ENCODE results near the gene TRAP1.
A peak's percentile ranks its signal among the peaks of the same experiment; 100 is the strongest.

The TRAP1 gene

GRCh38 chr16:3618769-3619141, 98.6 kb downstream of the TRAP1 start:
- no peaks in the 10 kb centered on the region for H3K9me2 ChIP-seq (replicated peaks; ENCODE audit: insufficient read depth, low read length)
- H3K27me3 ChIP-seq (ENCODE audit: low read length): no peaks in the 10 kb centered on the region
- H3K9ac ChIP-seq (ENCODE audit: low read length): peak overlapping the region; percentile 66
- peak overlapping the region; percentile 14 for H3K4me3 ChIP-seq (ENCODE audit: insufficient read depth, low read length, poor library complexity, severe bottlenecking)
- TF ChIP-seq CTCF (IDR thresholded peaks at IDR 0.05; ENCODE audit: insufficient read depth, low read length, poor library complexity, severe bottlenecking): no peak
- TF ChIP-seq EZH2phosphoT487 (conservative IDR thresholded peaks at IDR 0.05; ENCODE audit: low read length): no peak
- peaks cover 81% of the 10 kb centered on the region for H3K79me2 ChIP-seq (ENCODE audit: insufficient read depth, low read length)
- no peak overlapping the region for H2AFZ ChIP-seq (ENCODE audit: low read depth, low read length, severe bottlenecking)
- H3K36me3 ChIP-seq (ENCODE audit: low read length): peaks cover 12% of the 10 kb centered on the region
- no peaks in the 10 kb centered on the region for H3K9me3 ChIP-seq (ENCODE audit: insufficient read depth, low read length)
- peak overlapping the region; percentile 96 for H3K4me2 ChIP-seq (ENCODE audit: low read depth, low read length, poor library complexity, severe bottlenecking)
- peaks cover 94% of the 10 kb centered on the region for H3F3A ChIP-seq (ENCODE audit: insufficient read depth)
- H4K20me1 ChIP-seq (ENCODE audit: low read depth, low read length): no peaks in the 10 kb centered on the region
- peak overlapping the region; percentile 99 for H3K27ac ChIP-seq (ENCODE audit: low read depth, low read length)

- no peak for TF ChIP-seq CTCF (IDR thresholded peaks at IDR 0.05; ENCODE audit: insufficient read depth, low read length, poor library complexity, severe bottlenecking)
- TF ChIP-seq EZH2phosphoT487 (conservative IDR thresholded peaks at IDR 0.05; ENCODE audit: low read length): no peak
Measured at GRCh38 chr16:3612510-3613466, 104.5 kb downstream of the TRAP1 start.

GRCh38 chr16:3611146-3611975, 106.0 kb downstream of the TRAP1 start, which contains the start of gene SLX4:
TSS of gene SLX4 (minus strand) at chr16:3611606. CDS start at chr16:3608964, 2,642 bp downstream.
- peaks cover 62% of the 10 kb centered on the region for H3F3A ChIP-seq (ENCODE audit: insufficient read depth)
- peaks cover 10% of the 10 kb centered on the region for H3K36me3 ChIP-seq (ENCODE audit: low read length)
- H4K20me1 ChIP-seq (ENCODE audit: low read depth, low read length): no peaks in the 10 kb centered on the region
- H3K9ac ChIP-seq (ENCODE audit: low read length): peak within 1 kb of the TSS; percentile 100
- H3K79me2 ChIP-seq (ENCODE audit: insufficient read depth, low read length): peaks cover 81% of the 10 kb centered on the region
- peak within 1 kb of the TSS; percentile 99 for H3K27ac ChIP-seq (ENCODE audit: low read depth, low read length)
- no peaks in the 10 kb centered on the region for H3K9me2 ChIP-seq (replicated peaks; ENCODE audit: insufficient read depth, low read length)
- H3K9me3 ChIP-seq (ENCODE audit: insufficient read depth, low read length): no peaks in the 10 kb centered on the region
- H3K4me3 ChIP-seq (ENCODE audit: insufficient read depth, low read length, poor library complexity, severe bottlenecking): peak within 1 kb of the TSS; percentile 94
- no peaks in the 10 kb centered on the region for H3K27me3 ChIP-seq (ENCODE audit: low read length)
- H2AFZ ChIP-seq (ENCODE audit: low read depth, low read length, severe bottlenecking): no peak within 1 kb of the TSS
- TF ChIP-seq EZH2phosphoT487 (conservative IDR thresholded peaks at IDR 0.05; ENCODE audit: low read length): no peak
- no peak for TF ChIP-seq CTCF (IDR thresholded peaks at IDR 0.05; ENCODE audit: insufficient read depth, low read length, poor library complexity, severe bottlenecking)
- peak within 1 kb of the TSS; percentile 91 for H3K4me2 ChIP-seq (ENCODE audit: low read depth, low read length, poor library complexity, severe bottlenecking)

More at GRCh38 chr16:3612510-3613466, 104.5 kb downstream of the TRAP1 start:
- no peaks in the 10 kb centered on the region for H3K27me3 ChIP-seq (ENCODE audit: low read length)
- H3K9ac ChIP-seq (ENCODE audit: low read length): peak overlapping the region; percentile 100
- peaks cover 66% of the 10 kb centered on the region for H3F3A ChIP-seq (ENCODE audit: insufficient read depth)
- no peaks in the 10 kb centered on the region for H4K20me1 ChIP-seq (ENCODE audit: low read depth, low read length)
- H3K79me2 ChIP-seq (ENCODE audit: insufficient read depth, low read length): peaks cover 92% of the 10 kb centered on the region
- H3K36me3 ChIP-seq (ENCODE audit: low read length): peaks cover 16% of the 10 kb centered on the region
- no peak overlapping the region for H2AFZ ChIP-seq (ENCODE audit: low read depth, low read length, severe bottlenecking)
- H3K4me3 ChIP-seq (ENCODE audit: insufficient read depth, low read length, poor library complexity, severe bottlenecking): peak overlapping the region; percentile 93
- H3K9me3 ChIP-seq (ENCODE audit: insufficient read depth, low read length): no peaks in the 10 kb centered on the region
- H3K4me2 ChIP-seq (ENCODE audit: low read depth, low read length, poor library complexity, severe bottlenecking): peak overlapping the region; percentile 68
- no peaks in the 10 kb centered on the region for H3K9me2 ChIP-seq (replicated peaks; ENCODE audit: insufficient read depth, low read length)
- H3K27ac ChIP-seq (ENCODE audit: low read depth, low read length): peak overlapping the region; percentile 99
